ENCODE measurements around the gene CLCA1.
"Not testable (repeated sequence)": the region's sequence is repeated elsewhere in the genome, so short reads cannot be mapped to it uniquely, and the experiment has no call there.

The CLCA1 gene

GRCh38 chr1:86466109-86466844 is 2.5 kb upstream of the CLCA1 start:
- no peak for DNase-seq (ENCODE audit: low read depth, low spot score)

GRCh38 chr1:86466986-86467385 is 1.7 kb upstream of the CLCA1 start:
- DNase-seq (ENCODE audit: low read depth, low spot score): no peak

GRCh38 chr1:86470859-86471258 is 2.1 kb downstream of the CLCA1 start:
- no peak for DNase-seq (ENCODE audit: low read depth, low spot score)

- DNase-seq (ENCODE audit: low read depth, low spot score): no peak
Observed at GRCh38 chr1:86471291-86471690, 2.6 kb downstream of the CLCA1 start.

GRCh38 chr1:86472152-86472551 is 3.4 kb downstream of the CLCA1 start:
- no peak for DNase-seq (ENCODE audit: low read depth, low spot score)

- no peak for DNase-seq (ENCODE audit: low read depth, low spot score)
Observed at GRCh38 chr1:86472767-86473166, 4.0 kb downstream of the CLCA1 start.

GRCh38 chr1:86477256-86477655 is 8.5 kb downstream of the CLCA1 start:
- no peak for DNase-seq (ENCODE audit: low read depth, low spot score)

- DNase-seq (ENCODE audit: low read depth, low spot score): no peak
Observed at GRCh38 chr1:86477682-86478081, 9.0 kb downstream of the CLCA1 start.

- DNase-seq (ENCODE audit: low read depth, low spot score): no peak
Observed at GRCh38 chr1:86478416-86479156, 9.9 kb downstream of the CLCA1 start.

GRCh38 chr1:86481966-86482365 is 13.2 kb downstream of the CLCA1 start:
- DNase-seq (ENCODE audit: low read depth, low spot score): no peak

- DNase-seq (ENCODE audit: low read depth, low spot score): no peak
Observed at GRCh38 chr1:86487131-86487810, 18.5 kb downstream of the CLCA1 start.

- no peak for DNase-seq (ENCODE audit: low read depth, low spot score)
Observed at GRCh38 chr1:86487811-86488141, 19.0 kb downstream of the CLCA1 start.

- DNase-seq (ENCODE audit: low read depth, low spot score): no peak
Observed at GRCh38 chr1:86489242-86489878, 20.6 kb downstream of the CLCA1 start.

- no peak for DNase-seq (ENCODE audit: low read depth, low spot score)
Observed at GRCh38 chr1:86491171-86491950, 22.6 kb downstream of the CLCA1 start.

GRCh38 chr1:86498281-86498680 is 29.6 kb downstream of the CLCA1 start:
- DNase-seq (ENCODE audit: low read depth, low spot score): no peak

GRCh38 chr1:86499987-86500593 is 31.4 kb downstream of the CLCA1 start:
- no peak for DNase-seq (ENCODE audit: low read depth, low spot score)

GRCh38 chr1:86500714-86501113 is 32.0 kb downstream of the CLCA1 start:
- DNase-seq (ENCODE audit: low read depth, low spot score): no peak

- DNase-seq (ENCODE audit: low read depth, low spot score): not testable (repeated sequence)
Observed at GRCh38 chr1:86502125-86502646, 33.5 kb downstream of the CLCA1 start.

GRCh38 chr1:86502721-86503405 is 34.1 kb downstream of the CLCA1 start:
- no peak for DNase-seq (ENCODE audit: low read depth, low spot score)
